ENCODE data around the gene DGKZ.

DGKZ gene

DNA sequence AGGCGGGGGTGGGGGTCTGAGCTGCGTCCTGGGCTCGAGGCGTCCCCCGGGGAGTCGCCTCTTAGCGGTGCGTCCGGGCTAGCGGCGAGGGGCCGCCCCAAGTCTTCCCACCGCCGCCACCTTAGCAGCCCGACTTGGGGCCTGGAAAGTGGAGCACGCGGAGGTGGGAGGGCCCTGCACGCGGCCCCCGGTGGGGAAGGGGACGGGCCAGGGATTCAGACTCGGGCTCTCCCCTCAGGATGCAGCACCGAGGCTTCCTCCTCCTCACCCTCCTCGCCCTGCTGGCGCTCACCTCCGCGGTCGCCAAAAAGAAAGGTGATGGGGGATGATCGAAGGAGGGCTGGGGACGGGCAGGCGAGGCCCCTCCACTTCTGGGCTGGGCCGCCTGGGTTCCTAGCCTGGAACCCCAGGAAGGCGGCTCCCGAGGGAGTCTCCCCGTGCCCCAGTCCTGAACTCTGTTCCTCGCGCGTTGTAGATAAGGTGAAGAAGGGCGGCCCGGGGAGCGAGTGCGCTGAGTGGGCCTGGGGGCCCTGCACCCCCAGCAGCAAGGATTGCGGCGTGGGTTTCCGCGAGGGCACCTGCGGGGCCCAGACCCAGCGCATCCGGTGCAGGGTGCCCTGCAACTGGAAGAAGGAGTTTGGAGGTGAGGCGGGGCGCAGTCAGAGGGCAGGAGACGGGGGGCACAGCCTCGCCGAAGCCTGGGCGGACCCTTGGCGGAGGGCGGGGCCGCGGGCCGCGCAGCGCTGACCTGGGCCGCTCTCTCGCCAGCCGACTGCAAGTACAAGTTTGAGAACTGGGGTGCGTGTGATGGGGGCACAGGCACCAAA is 34.8 kb downstream of the DGKZ start:
- no peak for FAIRE-seq

- FAIRE-seq, result no peak
These were observed 35.6 kb downstream of the DGKZ start for GRCh38 chr11:46382646-46383403.

- FAIRE-seq, result no peak
These were observed 36.1 kb downstream of the DGKZ start for GRCh38 chr11:46383404-46383758.

GRCh38 chr11:46383974-46384701 is 36.9 kb downstream of the DGKZ start:
- FAIRE-seq, result no peak

GRCh38 chr11:46385169-46386004 is 38.1 kb downstream of the DGKZ start:
- FAIRE-seq, result no peak

- no peak for FAIRE-seq
These were observed 38.8 kb downstream of the DGKZ start for GRCh38 chr11:46386005-46386578.

DNA sequence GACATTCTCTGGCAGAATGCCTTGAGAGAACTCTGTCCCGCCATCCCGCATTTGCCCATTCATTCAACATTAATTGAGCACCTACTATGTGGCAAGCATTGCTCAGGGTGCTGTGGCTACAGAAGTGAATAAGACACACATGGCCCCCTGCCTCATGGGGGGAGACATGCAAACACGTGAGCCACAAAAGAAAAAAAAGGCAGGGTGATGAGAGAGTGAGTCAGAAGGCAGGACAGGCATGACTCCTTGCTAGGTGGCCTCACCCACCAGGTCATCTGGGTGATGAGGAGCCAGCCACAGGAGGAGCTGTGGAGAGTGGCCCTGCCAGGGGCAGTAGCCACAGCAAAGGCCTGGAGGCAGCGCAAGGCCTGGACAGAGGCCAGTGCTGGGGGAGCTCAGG is 39.4 kb downstream of the DGKZ start:
- no peak for FAIRE-seq

GRCh38 chr11:46387456-46387855 is 40.2 kb downstream of the DGKZ start:
- FAIRE-seq, result no peak

DNA sequence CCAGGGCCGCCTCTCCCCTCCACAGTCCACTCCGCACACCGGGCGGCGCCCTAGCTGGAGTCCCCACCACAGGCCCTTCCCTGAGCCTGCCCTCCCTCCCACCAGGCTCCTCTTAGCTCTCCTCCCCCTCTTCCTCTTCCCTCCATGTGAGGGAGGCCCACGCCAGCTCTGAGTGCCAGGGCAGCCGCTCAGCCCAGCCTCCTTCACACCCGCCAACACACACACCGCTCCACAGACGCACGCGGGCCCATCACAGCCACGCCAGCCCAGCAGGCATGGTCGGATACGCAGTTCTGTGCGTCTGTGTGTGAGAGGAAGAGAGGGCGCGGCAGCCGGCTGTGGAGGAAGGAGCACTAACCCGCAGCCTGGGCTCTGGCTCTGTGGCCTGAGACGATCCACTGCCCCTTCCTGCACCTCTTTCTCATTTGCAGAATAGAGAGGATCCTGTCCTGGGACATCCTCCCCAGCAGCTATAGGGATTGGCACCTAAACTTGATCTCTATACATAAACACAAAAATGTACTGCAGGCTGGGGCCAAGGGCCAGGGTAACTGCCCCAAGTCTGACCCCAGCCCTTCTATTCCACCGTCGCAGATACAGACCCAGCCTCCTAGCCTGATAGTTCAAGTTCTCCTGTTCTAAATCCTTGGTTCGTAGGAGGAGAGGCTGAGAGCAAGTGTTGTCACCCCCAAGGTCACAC is 40.8 kb downstream of the DGKZ start:
- FAIRE-seq, result no peak

GRCh38 chr11:46388619-46389449 is 41.6 kb downstream of the DGKZ start:
- no peak for FAIRE-seq

DNA sequence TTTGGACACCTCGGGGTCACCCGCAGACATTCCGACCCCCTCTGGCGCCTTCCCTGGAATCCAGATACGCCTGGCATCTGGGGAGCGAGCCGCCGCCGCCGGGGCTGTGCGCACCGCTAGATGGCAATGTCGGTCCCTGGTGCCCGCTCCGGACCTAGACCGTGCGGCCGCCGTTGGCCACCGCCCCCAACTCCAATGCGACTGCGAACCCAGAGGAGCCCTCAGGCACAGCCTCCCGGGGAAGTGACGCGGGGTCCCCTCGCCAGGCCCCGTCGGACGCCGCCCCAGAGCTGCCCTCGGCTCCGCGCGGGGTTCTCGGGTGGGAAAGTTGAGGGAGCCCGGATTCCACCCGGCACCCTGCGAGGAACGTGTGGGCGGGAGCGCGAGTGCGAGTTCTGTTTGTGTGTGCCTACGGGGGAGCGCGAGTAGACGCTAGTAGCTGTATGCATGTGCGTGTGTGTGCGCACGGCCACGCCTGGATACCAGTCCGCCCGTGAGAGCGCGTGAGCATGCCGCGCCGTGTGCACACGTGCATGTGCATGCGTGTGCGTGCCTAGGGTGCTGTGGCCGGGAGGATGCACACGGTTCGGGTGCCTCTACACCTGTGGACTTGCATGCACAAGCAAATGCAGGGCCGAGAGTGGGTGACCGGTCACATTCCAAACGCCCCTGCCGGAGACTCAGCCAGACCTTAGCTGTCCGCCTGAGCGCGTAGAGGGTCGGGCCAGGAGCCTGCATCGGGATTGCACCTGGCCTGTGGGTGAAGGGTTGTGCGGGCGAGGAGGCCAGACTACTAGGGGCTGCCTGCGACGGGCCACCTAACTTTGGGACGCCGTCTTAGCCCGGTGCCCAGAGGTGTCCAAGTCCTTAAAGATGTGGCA is 42.4 kb downstream of the DGKZ start:
- no peak for FAIRE-seq

DNA sequence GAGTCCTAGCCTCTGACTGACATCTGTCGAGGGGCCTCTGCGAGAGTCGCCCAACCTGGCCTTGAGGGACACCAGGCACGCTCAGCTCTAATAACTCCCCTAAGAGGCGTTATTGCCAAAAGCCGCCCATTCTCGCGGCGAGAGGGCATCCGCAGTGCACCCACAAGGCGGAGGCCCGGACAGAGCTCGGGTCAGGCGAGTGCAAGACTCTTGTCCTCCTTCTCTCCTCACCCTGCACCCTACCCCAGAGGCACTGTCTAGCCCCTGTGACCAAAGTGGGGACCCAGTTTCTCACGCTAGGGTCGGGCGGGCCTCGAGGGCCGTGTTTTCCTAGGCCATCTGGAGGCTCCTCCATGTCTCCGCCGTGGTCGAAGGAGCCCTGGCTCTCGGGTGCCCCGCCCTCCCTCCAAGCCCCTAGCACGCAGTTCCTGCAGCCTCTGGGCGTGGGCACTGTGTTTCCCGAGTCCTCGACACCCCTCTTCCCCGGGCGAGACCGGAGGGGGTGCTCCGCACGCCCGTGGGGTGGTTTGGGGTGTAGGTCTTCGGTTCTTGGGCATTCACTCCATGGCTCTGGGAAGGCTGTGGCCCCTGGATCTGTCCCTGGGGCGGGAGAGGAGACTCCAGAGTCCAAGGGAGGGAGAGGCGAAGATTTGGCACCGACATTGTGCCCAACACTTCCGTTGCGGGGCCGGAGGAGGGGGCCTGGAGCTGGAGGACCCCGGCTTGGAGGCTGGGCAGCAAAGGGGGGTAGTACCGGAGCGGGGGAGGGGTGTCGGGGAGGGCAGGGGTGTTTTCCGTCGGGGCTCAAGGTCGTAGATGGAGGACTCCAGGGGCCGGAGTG is 43.3 kb downstream of the DGKZ start:
- FAIRE-seq, result no peak

DNA sequence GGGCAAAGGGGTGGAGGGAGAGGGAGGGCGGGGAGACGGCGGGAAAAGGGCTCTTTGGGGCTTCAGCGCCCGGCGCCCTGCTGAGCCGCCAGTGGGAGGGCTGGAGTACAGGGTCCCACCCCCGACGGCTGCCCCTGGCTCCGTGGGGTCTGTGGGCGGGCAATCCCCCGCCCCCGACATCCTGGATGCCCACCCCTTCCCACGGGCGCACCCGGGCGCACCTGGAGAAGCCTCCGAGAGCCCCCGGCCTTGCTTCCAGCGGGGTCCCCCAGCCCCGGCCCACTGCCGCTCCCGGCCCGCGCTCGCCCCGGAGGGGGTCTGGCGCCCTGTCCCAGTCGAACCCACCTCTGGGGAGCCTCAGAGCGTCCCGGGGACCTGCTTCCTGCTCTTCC is 43.9 kb downstream of the DGKZ start:
- no peak for FAIRE-seq

DNA sequence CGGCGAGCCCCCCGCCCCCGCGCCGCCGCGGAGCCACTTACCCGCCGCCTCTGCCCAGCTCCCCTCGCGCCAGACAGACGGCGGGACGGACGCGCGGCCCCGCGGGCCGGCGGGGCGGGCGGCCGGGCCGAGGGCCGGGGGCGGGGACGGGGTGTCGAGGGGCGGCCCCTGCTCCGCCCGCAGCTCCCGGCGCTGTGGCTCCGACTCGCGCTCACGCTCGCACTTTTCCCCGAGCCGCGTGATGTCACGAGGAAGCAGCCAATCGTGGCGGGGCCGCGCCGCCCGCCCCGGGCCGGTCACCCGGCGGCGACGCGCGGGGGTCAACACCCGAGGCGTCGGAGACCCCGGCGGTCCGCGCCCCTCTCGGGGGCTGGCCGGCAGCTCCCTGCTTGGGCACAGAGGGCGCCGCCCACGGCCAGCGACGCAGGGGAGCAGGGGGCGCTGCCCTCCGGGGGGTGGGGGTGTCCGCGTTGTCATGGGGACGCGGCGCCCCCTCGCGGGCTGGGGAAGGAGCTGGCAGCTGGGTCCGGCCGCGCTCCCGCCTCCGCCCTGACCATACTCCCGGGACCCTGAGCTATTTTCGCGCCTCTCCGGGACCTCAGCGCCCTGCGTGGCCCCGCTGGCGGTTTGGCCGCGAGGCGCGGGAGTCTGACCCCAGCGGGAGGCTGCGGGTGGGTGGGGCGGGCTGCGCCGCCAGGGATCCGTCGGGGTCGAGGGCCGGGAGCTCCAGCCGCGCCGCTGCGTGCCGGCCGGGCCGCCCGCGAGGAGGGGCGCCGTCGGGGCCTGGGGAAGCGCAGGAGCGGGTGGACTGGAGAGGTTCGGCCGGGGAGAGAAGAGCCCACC is 44.5 kb downstream of the DGKZ start, which contains the start of gene CHRM4:
TSS of gene CHRM4 (minus strand) at position 199 of the 843 bp plus-strand sequence. CDS start 5,219 bp downstream, outside the sequence.
- no peak for FAIRE-seq

DNA sequence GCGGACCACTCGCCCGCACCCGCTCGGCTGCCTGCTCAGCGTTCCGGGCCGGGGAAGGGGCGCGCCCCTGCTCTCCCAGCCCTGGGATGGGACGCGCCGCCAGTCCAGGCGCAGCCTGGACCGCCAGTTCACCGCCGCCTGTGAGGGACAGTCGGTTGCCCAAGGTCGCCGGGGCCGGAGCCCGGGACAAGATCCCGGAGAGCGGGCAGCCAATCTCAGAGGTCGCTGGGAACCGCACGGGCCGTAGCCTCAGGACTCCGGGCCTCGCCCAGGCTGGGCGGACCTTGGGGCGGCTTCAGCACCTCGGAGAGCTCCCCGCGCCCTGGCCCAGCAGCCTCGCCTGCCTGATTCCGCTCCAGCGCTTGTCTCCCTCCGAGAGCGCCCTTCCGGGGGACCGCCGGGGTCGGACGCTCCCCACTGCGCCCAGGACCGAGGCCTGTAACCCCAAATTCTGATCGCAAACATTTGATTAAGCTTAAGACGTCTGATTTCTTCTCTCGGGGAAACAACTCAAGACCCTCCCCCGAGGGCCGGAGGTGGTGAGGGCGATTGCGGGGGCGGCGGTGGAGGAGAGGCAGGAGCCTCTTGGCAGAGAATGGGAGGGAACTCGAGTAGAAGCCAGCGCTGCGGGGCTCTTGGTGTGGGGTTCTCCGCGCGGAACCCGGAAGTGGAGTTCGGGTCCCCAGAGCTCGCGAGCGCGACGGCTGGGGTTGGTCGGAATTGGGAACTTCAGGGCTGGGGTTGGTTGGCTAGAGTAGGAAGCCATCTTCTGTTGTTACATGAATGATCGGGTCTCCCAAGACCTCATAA is 45.4 kb downstream of the DGKZ start:
- FAIRE-seq, result no peak

DNA sequence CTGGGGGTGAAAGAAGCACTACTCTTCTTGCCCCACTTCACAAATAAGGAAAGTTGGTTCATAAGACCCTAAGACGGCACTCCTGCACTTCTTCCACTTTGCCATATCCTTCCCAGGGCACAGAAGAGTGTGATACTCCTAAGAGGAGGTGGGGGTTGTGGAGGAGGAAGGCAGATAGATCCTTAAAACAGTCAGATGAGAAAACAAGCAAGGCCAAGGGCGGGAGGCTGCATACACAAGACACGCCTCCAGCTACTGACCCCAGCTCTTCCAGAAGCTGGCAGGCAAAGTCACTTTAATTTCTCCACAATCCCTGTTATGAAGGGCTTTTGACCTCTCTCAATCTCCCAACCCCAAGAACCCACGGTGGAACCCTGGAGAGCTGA is 46.0 kb downstream of the DGKZ start:
- no peak for FAIRE-seq

DNA sequence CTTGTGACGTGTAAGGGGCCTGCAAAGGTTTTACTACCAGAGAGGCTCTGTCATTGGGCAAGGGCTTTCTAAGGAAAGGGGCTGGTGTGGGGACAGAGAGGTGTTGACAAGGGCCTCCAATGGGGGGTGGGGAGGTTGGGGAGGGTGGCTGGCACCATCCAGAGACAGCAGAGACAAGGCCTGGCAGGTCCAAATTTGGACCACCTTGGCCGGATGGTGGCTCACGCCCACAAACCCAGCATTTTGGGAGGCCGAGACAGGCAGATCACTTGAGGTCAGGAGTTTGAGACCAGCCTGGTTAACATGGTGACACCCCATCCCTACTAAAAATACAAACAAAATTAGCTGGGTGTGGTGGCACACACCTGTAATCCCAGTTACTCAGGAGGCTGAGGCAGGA is 46.5 kb downstream of the DGKZ start:
- no peak for FAIRE-seq

All from islet of Langerhans (tissue), 1 donor.